ENCODE measurements around the gene HERPUD2.
"Not testable (repeated sequence)": the region's sequence is repeated elsewhere in the genome, so short reads cannot be mapped to it uniquely, and the experiment has no call there.

HERPUD2 gene

GRCh38 chr7:35676211-35676610 lies 18.7 kb downstream of the HERPUD2 start:
- DNase-seq, result no peak

- DNase-seq, result no peak
These were observed 23.9 kb downstream of the HERPUD2 start for GRCh38 chr7:35670856-35671569.

- DNase-seq, result not testable (repeated sequence)
These were observed 34.5 kb downstream of the HERPUD2 start for GRCh38 chr7:35660411-35660810.

GRCh38 chr7:35658606-35659201 lies 36.2 kb downstream of the HERPUD2 start:
- no peak for DNase-seq

- DNase-seq, result no peak
These were observed 37.8 kb downstream of the HERPUD2 start for GRCh38 chr7:35657125-35657524.

GRCh38 chr7:35654558-35654957 lies 40.4 kb downstream of the HERPUD2 start:
- DNase-seq, result not testable (repeated sequence)

GRCh38 chr7:35652124-35652523 lies 42.8 kb downstream of the HERPUD2 start:
- no peak for DNase-seq

- DNase-seq, result no peak
These were observed 44.2 kb downstream of the HERPUD2 start for GRCh38 chr7:35650751-35651150.

- no peak for DNase-seq
These were observed 45.2 kb downstream of the HERPUD2 start for GRCh38 chr7:35649711-35650110.

- no peak for DNase-seq
These were observed 46.6 kb downstream of the HERPUD2 start for GRCh38 chr7:35648367-35648766.

GRCh38 chr7:35647171-35647574 lies 47.8 kb downstream of the HERPUD2 start:
- no peak for DNase-seq

- no peak for DNase-seq
These were observed 48.5 kb downstream of the HERPUD2 start for GRCh38 chr7:35646289-35647023.

GRCh38 chr7:35645691-35646090 lies 49.2 kb downstream of the HERPUD2 start:
- DNase-seq, result no peak

GRCh38 chr7:35630024-35630972 lies 64.6 kb downstream of the HERPUD2 start:
- DNase-seq, result no peak

- DNase-seq, result no peak
These were observed 70.4 kb downstream of the HERPUD2 start for GRCh38 chr7:35624299-35625186.

- DNase-seq, result no peak
These were observed 71.6 kb downstream of the HERPUD2 start for GRCh38 chr7:35623381-35623780.

- DNase-seq, result no peak
These were observed 75.1 kb downstream of the HERPUD2 start for GRCh38 chr7:35619863-35620262.

- DNase-seq, result no peak
These were observed 77.9 kb downstream of the HERPUD2 start for GRCh38 chr7:35617041-35617440.

- DNase-seq, result no peak
These were observed 81.8 kb downstream of the HERPUD2 start for GRCh38 chr7:35613150-35613549.

- no peak for DNase-seq
These were observed 89.2 kb downstream of the HERPUD2 start for GRCh38 chr7:35605760-35606159.

GRCh38 chr7:35604595-35604994 lies 90.3 kb downstream of the HERPUD2 start:
- DNase-seq, result no peak

- DNase-seq, result no peak
These were observed 95.3 kb downstream of the HERPUD2 start for GRCh38 chr7:35599645-35600044.
